ENCODE data around the gene TRIML1. TPM values are rescaled to one million over a fixed set of nuclear protein-coding genes. Genes with fewer than 3 reads are reported as not detected.

The TRIML1 gene
- total RNA-seq, 3 donors from 2014 or later: not detected

DNA sequence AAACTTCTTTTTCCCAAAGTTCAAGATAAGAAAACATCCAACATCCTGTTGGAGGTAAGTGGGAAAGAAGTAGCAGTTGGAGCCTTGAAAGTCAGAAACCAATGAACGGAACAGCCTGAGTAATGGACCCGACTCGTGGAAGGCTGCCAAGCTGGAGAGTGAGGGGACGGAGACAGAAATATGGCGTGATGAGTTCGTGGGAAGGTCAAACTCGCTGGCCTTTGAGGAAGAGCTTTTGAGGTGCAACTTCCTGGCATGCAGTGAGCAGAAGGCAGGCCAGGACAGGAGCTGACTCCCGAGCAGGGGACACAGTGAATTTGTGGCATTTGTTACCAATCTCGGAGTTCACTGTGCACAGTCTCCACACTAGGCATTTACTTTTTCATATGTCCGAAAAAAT is 1.0 kb upstream of the TRIML1 start:
- intact Hi-C loops (cut with DNase I; ENCODE audit: low total_unique reads): no loop called here
- no peaks in the 10 kb centered on the region for H3K36me3 ChIP-seq
- no peak for DNase-seq (ENCODE audit: low spot score in 2 of 2)
- no peak overlapping the region for H3K27ac ChIP-seq
- H3K4me3 ChIP-seq: no peak overlapping the region
- no peaks in the 10 kb centered on the region for H3K9me3 ChIP-seq
- TF ChIP-seq, protein P1, sequence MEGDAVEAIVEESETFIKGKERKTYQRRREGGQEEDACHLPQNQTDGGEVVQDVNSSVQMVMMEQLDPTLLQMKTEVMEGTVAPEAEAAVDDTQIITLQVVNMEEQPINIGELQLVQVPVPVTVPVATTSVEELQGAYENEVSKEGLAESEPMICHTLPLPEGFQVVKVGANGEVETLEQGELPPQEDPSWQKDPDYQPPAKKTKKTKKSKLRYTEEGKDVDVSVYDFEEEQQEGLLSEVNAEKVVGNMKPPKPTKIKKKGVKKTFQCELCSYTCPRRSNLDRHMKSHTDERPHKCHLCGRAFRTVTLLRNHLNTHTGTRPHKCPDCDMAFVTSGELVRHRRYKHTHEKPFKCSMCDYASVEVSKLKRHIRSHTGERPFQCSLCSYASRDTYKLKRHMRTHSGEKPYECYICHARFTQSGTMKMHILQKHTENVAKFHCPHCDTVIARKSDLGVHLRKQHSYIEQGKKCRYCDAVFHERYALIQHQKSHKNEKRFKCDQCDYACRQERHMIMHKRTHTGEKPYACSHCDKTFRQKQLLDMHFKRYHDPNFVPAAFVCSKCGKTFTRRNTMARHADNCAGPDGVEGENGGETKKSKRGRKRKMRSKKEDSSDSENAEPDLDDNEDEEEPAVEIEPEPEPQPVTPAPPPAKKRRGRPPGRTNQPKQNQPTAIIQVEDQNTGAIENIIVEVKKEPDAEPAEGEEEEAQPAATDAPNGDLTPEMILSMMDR (IDR thresholded peaks at IDR 0.05): no peak
- no peak for TF ChIP-seq POLR2A (IDR thresholded peaks at IDR 0.05)
- no peak for TF ChIP-seq POLR2AphosphoS5 (IDR thresholded peaks at IDR 0.05)
- no peaks in the 10 kb centered on the region for H3K4me1 ChIP-seq
- no peaks in the 10 kb centered on the region for H3K27me3 ChIP-seq

DNA sequence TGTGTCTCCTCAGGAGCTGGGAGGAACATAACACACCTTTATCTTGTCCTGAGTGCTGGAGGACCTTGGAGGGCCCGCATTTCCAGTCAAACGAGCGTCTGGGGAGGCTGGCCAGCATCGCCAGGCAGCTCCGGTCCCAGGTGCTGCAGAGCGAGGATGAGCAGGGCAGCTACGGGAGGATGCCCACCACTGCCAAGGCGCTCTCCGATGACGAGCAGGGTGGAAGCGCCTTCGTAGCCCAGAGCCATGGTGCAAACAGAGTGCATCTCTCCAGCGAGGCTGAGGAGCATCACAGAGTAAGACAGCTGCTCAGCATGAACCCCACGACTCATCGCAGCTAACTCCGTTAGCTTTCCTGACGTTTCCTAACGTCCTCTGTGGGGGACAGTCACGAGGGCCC is 430 bp downstream of the TRIML1 start:
- H3K9me3 ChIP-seq: no peaks in the 10 kb centered on the region
- no peak overlapping the region for H3K27ac ChIP-seq
- intact Hi-C loops (cut with DNase I; ENCODE audit: low total_unique reads): no loop called here
- no peak for TF ChIP-seq POLR2A (IDR thresholded peaks at IDR 0.05)
- TF ChIP-seq, protein P1 (IDR thresholded peaks at IDR 0.05): no peak
- no peaks in the 10 kb centered on the region for H3K27me3 ChIP-seq
- no peaks in the 10 kb centered on the region for H3K36me3 ChIP-seq
- no peak overlapping the region for H3K4me3 ChIP-seq
- H3K4me1 ChIP-seq: no peaks in the 10 kb centered on the region
- no peak for DNase-seq (ENCODE audit: low spot score in 2 of 2)

DNA sequence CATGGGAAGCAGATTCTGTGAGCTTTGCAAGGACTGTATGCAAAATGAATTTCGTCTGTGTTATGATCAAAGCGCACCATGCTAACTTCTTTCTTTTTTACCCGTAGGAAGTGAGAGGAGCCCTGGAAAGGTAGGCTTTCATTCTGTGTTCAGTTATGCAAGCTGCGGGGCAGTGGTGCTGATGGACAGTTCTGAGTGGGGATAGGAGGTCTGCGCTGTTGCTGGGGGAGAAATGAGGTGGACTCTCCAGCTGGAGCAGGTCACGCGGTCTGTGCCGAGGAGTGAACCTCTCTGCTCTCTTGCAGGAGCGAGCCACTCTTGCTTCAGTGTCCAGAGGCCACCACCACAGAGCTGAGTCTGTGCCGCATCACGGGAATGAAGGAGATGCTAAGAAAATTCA is 4.5 kb downstream of the TRIML1 start:
- intact Hi-C loops (cut with DNase I; ENCODE audit: low total_unique reads): no loop called here
- no peak for TF ChIP-seq POLR2AphosphoS5 (IDR thresholded peaks at IDR 0.05)
- TF ChIP-seq, protein P1 (IDR thresholded peaks at IDR 0.05): no peak

DNA sequence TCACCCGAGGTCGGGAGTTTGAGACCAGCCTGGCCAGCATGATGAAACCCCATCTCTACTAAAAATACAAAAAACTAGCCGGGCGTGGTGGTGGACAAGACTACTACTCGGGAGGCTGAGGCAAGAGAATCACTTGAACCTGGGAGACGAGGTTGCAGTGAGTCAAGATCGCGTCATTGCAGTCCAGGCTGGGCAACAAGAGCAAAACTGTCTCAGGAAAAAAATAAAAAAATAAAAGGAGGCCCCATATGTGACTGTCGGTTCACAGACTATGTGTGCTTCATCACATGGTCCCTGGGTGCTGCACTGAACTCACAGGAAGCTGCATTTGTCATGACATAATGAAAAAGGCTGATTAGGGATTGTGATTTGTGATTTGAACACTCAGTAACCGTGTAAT is 6.4 kb downstream of the TRIML1 start:
- Histone ChIP-seq H3K27me3 (no peaks in the 10 kb centered on the region), H3K36me3 (no peaks in the 10 kb centered on the region), H3K9me3 (no peaks in the 10 kb centered on the region), H3K27ac (no peak overlapping the region), H3K4me1 (no peaks in the 10 kb centered on the region), H3K4me3 (no peak overlapping the region)
- DNase-seq (ENCODE audit: low spot score in 2 of 2): no peak
- TF ChIP-seq, protein P1 (IDR thresholded peaks at IDR 0.05): no peak
- TF ChIP-seq POLR2AphosphoS5 (IDR thresholded peaks at IDR 0.05): no peak
- no peak for TF ChIP-seq POLR2A (IDR thresholded peaks at IDR 0.05)
- intact Hi-C loops (cut with DNase I; ENCODE audit: low total_unique reads): no loop called here

More for the DNA sequence above, 4.5 kb downstream of the TRIML1 start:
- H3K9me3 ChIP-seq: no peaks in the 10 kb centered on the region
- H3K27ac ChIP-seq: no peak overlapping the region
- no peaks in the 10 kb centered on the region for H3K36me3 ChIP-seq
- H3K4me1 ChIP-seq: no peaks in the 10 kb centered on the region
- H3K4me3 ChIP-seq: no peak overlapping the region
- no peak for DNase-seq (ENCODE audit: low spot score in 2 of 2)
- no peaks in the 10 kb centered on the region for H3K27me3 ChIP-seq

DNA sequence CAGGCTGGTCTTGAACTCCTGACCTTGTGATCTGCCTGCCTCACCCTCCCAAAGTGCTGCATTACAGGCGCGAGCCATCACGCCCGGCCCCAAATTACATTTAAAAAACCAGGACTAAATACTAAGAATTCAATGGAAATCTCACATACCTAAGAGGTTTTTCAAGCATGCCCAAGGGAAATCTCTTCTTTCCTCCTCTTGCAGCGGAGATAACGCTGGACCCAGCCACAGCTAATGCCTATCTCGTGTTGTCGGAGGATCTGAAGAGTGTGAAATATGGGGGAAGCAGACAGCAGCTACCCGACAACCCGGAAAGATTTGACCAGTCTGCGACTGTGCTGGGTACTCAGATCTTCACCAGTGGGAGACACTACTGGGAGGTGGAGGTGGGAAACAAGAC is 7.4 kb downstream of the TRIML1 start:
- Histone ChIP-seq H3K9me3 (no peaks in the 10 kb centered on the region), H3K4me1 (no peaks in the 10 kb centered on the region), H3K36me3 (no peaks in the 10 kb centered on the region), H3K27ac (no peak overlapping the region), H3K4me3 (no peak overlapping the region), H3K27me3 (no peaks in the 10 kb centered on the region)
- TF ChIP-seq POLR2A (IDR thresholded peaks at IDR 0.05): no peak
- TF ChIP-seq, protein P1 (IDR thresholded peaks at IDR 0.05): no peak
- TF ChIP-seq POLR2AphosphoS5 (IDR thresholded peaks at IDR 0.05): no peak
- no peak for DNase-seq (ENCODE audit: low spot score in 2 of 2)
- intact Hi-C loops (cut with DNase I; ENCODE audit: low total_unique reads): no loop called here
